ENCODE measurements around the gene FAAP24. TPM values are rescaled to one million over a fixed set of nuclear protein-coding genes. Genes with fewer than 3 reads are reported as not detected.
A peak's percentile ranks its signal among the peaks of the same experiment; 100 is the strongest.
"Not testable (repeated sequence)": the region's sequence is repeated elsewhere in the genome, so short reads cannot be mapped to it uniquely, and the experiment has no call there.

Gene FAAP24
- total and polyA plus RNA-seq, 2 of the 13 experiments (the other 11 are each of a cell fraction or from before 2014, with no cell fraction given) = 2.3 to 6.0 TPM

DNA sequence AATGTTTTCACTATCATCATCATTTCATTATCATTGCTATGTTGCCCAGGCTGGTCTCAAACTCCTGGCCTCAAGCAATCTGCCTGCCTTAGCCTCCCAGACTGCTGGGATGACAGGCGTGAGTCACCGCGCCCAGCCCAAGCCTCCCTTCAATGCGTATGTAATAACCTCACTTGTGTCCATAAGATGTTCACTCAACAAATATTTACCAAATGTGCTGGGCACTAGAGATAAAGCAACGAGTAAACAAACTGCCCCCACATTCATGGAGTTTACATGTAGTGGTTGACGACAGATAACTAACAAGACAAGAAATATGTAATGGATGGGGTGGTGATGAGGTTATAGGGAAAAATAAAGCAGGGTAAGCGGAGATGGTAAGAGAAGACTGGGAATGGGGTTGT, 25.0 kb downstream of the FAAP24 start:
- peak; percentile 52 for TF ChIP-seq FOSL2 (CRISPR knock-in tag; IDR thresholded peaks at IDR 0.05)
- 73% methylated on average over 7 of the region's 7 CpGs for WGBS (ENCODE audit: low lambda C conversion rate)
- H3K4me3 ChIP-seq (replicated peaks in 1 of 3; ENCODE audit: insufficient read depth in 1 of 3, low read depth in 2 of 3, low read length in 3 of 3); FAIRE-seq; H3K4me2 ChIP-seq (ENCODE audit: low read depth, low read length); H4K20me1 ChIP-seq (ENCODE audit: insufficient read depth, low read length); H2AFZ ChIP-seq (ENCODE audit: low read length); CTCF ChIA-PET (ENCODE audit: low intra/inter-chr PET ratio, low total read pairs); BruUV-seq (replicated peaks); ATAC-seq; H3K4me1 ChIP-seq (ENCODE audit: insufficient read depth, low read length); H3K27ac ChIP-seq (ENCODE audit: extremely low read length, insufficient read depth, low read length); intact Hi-C loops (cut with micrococcal nuclease; ENCODE audit: unreplicated experiment); H3K27me3 ChIP-seq (ENCODE audit: control insufficient read depth in 1 of 2, insufficient read depth in 2 of 2, low read length in 2 of 2); DNase-seq (ENCODE audit: low spot score); POLR2A ChIA-PET; H3K79me2 ChIP-seq (ENCODE audit: insufficient read depth, low read length); in situ Hi-C loops (cut with HindIII; ENCODE audit: extremely low pct_ligation_motif_present, low pct_unique_long_range_greater_than_20kb); H3K9me3 ChIP-seq (ENCODE audit: low read length); H3K9ac ChIP-seq (ENCODE audit: insufficient read depth, low read depth, low read length): not testable (repeated sequence)
- H3K36me3 ChIP-seq (replicated peaks in 1 of 2; ENCODE audit: control insufficient read depth in 1 of 2, insufficient read depth in 2 of 2, low read length in 2 of 2) = peaks cover 21 to 38% of the 10 kb centered on the region in 2 experiments

DNA sequence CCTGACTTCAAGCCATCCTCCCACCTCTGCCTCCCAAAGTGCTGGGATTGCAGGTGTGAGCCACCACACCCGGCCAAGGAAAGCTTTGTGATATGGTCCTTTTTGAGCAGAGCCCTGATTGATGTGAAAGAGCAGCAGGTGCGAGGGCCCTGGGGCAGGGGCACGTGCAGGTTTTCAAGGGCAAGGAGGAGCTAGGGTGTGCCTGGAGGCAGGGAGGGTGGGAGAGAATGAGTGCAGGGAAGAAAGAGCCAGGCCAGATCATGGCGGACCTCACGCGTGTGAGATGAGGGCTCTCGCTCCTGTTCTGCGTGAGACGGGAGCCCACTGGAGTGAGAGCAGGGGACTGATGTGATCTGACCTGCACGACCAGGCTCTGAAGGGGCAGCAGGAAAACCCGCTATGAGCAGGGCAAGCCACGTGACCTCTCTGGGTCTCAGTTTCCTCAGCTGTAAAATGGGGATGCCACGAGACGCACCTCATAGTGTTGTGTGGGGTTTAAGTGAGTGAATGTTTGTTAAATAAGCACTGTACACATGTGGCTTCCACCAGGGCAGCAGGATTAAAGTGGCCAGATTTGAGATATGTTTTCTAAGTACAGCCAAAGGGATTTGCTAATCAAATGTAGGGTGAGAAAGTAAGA, 25.8 kb downstream of the FAAP24 start:
- TF ChIP-seq SETDB1 (CRISPR knock-in tag; IDR thresholded peaks at IDR 0.05; ENCODE audit: borderline replicate concordance) (no peak), MBNL3 (CRISPR knock-in tag; conservative IDR thresholded peaks at IDR 0.05) (no peak), FLYWCH1 (CRISPR knock-in tag; IDR thresholded peaks at IDR 0.05) (no peak), ZNF891 (CRISPR knock-in tag; IDR thresholded peaks at IDR 0.05) (no peak), SKI (IDR thresholded peaks at IDR 0.05; ENCODE audit: partially characterized antibody) (no peak), ZNF629 (CRISPR knock-in tag; conservative IDR thresholded peaks at IDR 0.05) (peak; percentile 58)
- TF ChIP-seq, protein P1, sequence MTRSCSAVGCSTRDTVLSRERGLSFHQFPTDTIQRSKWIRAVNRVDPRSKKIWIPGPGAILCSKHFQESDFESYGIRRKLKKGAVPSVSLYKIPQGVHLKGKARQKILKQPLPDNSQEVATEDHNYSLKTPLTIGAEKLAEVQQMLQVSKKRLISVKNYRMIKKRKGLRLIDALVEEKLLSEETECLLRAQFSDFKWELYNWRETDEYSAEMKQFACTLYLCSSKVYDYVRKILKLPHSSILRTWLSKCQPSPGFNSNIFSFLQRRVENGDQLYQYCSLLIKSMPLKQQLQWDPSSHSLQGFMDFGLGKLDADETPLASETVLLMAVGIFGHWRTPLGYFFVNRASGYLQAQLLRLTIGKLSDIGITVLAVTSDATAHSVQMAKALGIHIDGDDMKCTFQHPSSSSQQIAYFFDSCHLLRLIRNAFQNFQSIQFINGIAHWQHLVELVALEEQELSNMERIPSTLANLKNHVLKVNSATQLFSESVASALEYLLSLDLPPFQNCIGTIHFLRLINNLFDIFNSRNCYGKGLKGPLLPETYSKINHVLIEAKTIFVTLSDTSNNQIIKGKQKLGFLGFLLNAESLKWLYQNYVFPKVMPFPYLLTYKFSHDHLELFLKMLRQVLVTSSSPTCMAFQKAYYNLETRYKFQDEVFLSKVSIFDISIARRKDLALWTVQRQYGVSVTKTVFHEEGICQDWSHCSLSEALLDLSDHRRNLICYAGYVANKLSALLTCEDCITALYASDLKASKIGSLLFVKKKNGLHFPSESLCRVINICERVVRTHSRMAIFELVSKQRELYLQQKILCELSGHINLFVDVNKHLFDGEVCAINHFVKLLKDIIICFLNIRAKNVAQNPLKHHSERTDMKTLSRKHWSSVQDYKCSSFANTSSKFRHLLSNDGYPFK (CRISPR knock-in tag; IDR thresholded peaks at IDR 0.05; ENCODE audit: borderline replicate concordance) = no peak
- POLR2A ChIA-PET = no interaction called here
- H3K27ac ChIP-seq (ENCODE audit: extremely low read length, insufficient read depth, low read length) = no peak overlapping the region
- ATAC-seq (no peak), FAIRE-seq (no peak), DNase-seq (ENCODE audit: low spot score) (no peak)
- TSS peak; percentile 43 for BruUV-seq (replicated peaks)
- no peaks in the 10 kb centered on the region for H3K4me1 ChIP-seq (ENCODE audit: insufficient read depth, low read length)
- no peaks in the 10 kb centered on the region for H3K9me3 ChIP-seq (ENCODE audit: low read length)
- H3K4me3 ChIP-seq (replicated peaks in 1 of 3; ENCODE audit: insufficient read depth in 1 of 3, low read depth in 2 of 3, low read length in 3 of 3) = no peak overlapping the region
- no peak overlapping the region for H2AFZ ChIP-seq (ENCODE audit: low read length)
- no peaks in the 10 kb centered on the region for H3K27me3 ChIP-seq (ENCODE audit: control insufficient read depth in 1 of 2, insufficient read depth in 2 of 2, low read length in 2 of 2)
- no peak overlapping the region for H3K4me2 ChIP-seq (ENCODE audit: low read depth, low read length)
- in situ Hi-C loops (cut with HindIII; ENCODE audit: extremely low pct_ligation_motif_present, low pct_unique_long_range_greater_than_20kb) (no loop called here), intact Hi-C loops (cut with micrococcal nuclease; ENCODE audit: unreplicated experiment) (no loop called here)
- CTCF ChIA-PET (ENCODE audit: low intra/inter-chr PET ratio, low total read pairs) = no interaction called here
- no peaks in the 10 kb centered on the region for H4K20me1 ChIP-seq (ENCODE audit: insufficient read depth, low read length)
- no peak overlapping the region for H3K9ac ChIP-seq (ENCODE audit: insufficient read depth, low read depth, low read length)
- no peaks in the 10 kb centered on the region for H3K79me2 ChIP-seq (ENCODE audit: insufficient read depth, low read length)
- H3K36me3 ChIP-seq (replicated peaks in 1 of 2; ENCODE audit: control insufficient read depth in 1 of 2, insufficient read depth in 2 of 2, low read length in 2 of 2) = peaks cover 18 to 46% of the 10 kb centered on the region in 2 experiments
- 96% methylated on average over 14 of the region's 14 CpGs for WGBS (ENCODE audit: low lambda C conversion rate)

Data from HepG2 (cell line).